HG03439 (cell line): Measurements from ENCODE around the gene SLC25A18.
"Not testable (repeated sequence)": the region's sequence is repeated elsewhere in the genome, so short reads cannot be mapped to it uniquely, and the experiment has no call there.

Experiments
- ATAC-seq: cut with Tn5 transposase; IDR thresholded peaks from one replicate; pipeline ENCODE4 v1.9.1; 2021; ENCODE audit warnings: mild to moderate bottlenecking, moderate library complexity; ENCODE audit not compliant: unreplicated experiment

SLC25A18 gene

GRCh38 chr22:17562906-17563870 is at the start of gene SLC25A18:
SLC25A18 (plus strand) TSS chr22:17563498; CDS start chr22:17579945, 16,447 bp downstream.
- ATAC-seq: no peak

GRCh38 chr22:17513612-17514011 is 49.7 kb upstream of the SLC25A18 start:
- no peak for ATAC-seq

- ATAC-seq: no peak
These were observed 49.2 kb upstream of the SLC25A18 start for GRCh38 chr22:17514084-17514483.

GRCh38 chr22:17518406-17518805 is 44.9 kb upstream of the SLC25A18 start:
- ATAC-seq: no peak

GRCh38 chr22:17521971-17522370 is 41.3 kb upstream of the SLC25A18 start:
- ATAC-seq: not testable (repeated sequence)

GRCh38 chr22:17523925-17524324 is 39.4 kb upstream of the SLC25A18 start:
- no peak for ATAC-seq

GRCh38 chr22:17536269-17536668 is 27.0 kb upstream of the SLC25A18 start:
- no peak for ATAC-seq

GRCh38 chr22:17537155-17537554 is 26.1 kb upstream of the SLC25A18 start:
- ATAC-seq: no peak

- ATAC-seq: no peak
These were observed 22.8 kb upstream of the SLC25A18 start for GRCh38 chr22:17540481-17540880.

GRCh38 chr22:17541476-17541875 is 21.8 kb upstream of the SLC25A18 start:
- no peak for ATAC-seq

- ATAC-seq: no peak
These were observed 20.8 kb upstream of the SLC25A18 start for GRCh38 chr22:17542452-17542851.

- no peak for ATAC-seq
These were observed 15.1 kb upstream of the SLC25A18 start for GRCh38 chr22:17548010-17548755.

GRCh38 chr22:17548756-17549035 is 14.6 kb upstream of the SLC25A18 start:
- ATAC-seq: no peak

- ATAC-seq: no peak
These were observed 14.1 kb upstream of the SLC25A18 start for GRCh38 chr22:17549183-17549582.

- ATAC-seq: no peak
These were observed 13.6 kb upstream of the SLC25A18 start for GRCh38 chr22:17549655-17550054.

GRCh38 chr22:17552737-17553136 is 10.6 kb upstream of the SLC25A18 start:
- ATAC-seq: no peak

- ATAC-seq: no peak
These were observed 8.5 kb upstream of the SLC25A18 start for GRCh38 chr22:17554814-17555213.

GRCh38 chr22:17559188-17559587 is 4.1 kb upstream of the SLC25A18 start:
- no peak for ATAC-seq

GRCh38 chr22:17563936-17564391 is 666 bp downstream of the SLC25A18 start:
- no peak for ATAC-seq

- ATAC-seq: not testable (repeated sequence)
These were observed 2.9 kb downstream of the SLC25A18 start for GRCh38 chr22:17566016-17566687.

GRCh38 chr22:17566776-17567175 is 3.5 kb downstream of the SLC25A18 start:
- ATAC-seq: no peak
